Mesodermal cell (in vitro differentiated cells): Measurements from ENCODE around the gene ADISSP.

Experiments used
- H3K27ac ChIP-seq: 2 replicates; pipeline ENCODE4 v1.7.0; 2013; ENCODE audit warnings: mild to moderate bottlenecking, low read depth, low read length, moderate library complexity; ENCODE audit not compliant: severe bottlenecking
- H3K36me3 ChIP-seq: 2 replicates; pipeline ENCODE4 v1.7.1; 2013; ENCODE audit warnings: mild to moderate bottlenecking, low read length, moderate library complexity; ENCODE audit not compliant: control insufficient read depth, insufficient read depth
- H3K4me1 ChIP-seq: one replicate; pipeline ENCODE4 v1.7.1; 2013; ENCODE audit warnings: mild to moderate bottlenecking, low read length; ENCODE audit not compliant: insufficient read depth, control insufficient read depth, poor library complexity, severe bottlenecking
- H3K4me3 ChIP-seq: 2 replicates; pipeline ENCODE4 v1.7.0; 2013; ENCODE audit warnings: low read length, control low read depth, mild to moderate bottlenecking; ENCODE audit not compliant: insufficient read depth, poor library complexity, severe bottlenecking; ENCODE audit errors: extremely low read depth
- H3K9me3 ChIP-seq: 2 replicates; pipeline ENCODE4 v1.7.1; 2013; ENCODE audit warnings: mild to moderate bottlenecking, low read length, moderate library complexity; ENCODE audit not compliant: control insufficient read depth
- WGBS, 2 experiments: methylation state at CpG; one replicate each; pipeline ENCODE4 v1.1.5; 2013; ENCODE audit warnings: missing lambda C conversion rate in 2 of 2; ENCODE audit not compliant: insufficient coverage in 2 of 2; 5-methylcytosine and 5-hydroxymethylcytosine counted together

The ADISSP gene

DNA sequence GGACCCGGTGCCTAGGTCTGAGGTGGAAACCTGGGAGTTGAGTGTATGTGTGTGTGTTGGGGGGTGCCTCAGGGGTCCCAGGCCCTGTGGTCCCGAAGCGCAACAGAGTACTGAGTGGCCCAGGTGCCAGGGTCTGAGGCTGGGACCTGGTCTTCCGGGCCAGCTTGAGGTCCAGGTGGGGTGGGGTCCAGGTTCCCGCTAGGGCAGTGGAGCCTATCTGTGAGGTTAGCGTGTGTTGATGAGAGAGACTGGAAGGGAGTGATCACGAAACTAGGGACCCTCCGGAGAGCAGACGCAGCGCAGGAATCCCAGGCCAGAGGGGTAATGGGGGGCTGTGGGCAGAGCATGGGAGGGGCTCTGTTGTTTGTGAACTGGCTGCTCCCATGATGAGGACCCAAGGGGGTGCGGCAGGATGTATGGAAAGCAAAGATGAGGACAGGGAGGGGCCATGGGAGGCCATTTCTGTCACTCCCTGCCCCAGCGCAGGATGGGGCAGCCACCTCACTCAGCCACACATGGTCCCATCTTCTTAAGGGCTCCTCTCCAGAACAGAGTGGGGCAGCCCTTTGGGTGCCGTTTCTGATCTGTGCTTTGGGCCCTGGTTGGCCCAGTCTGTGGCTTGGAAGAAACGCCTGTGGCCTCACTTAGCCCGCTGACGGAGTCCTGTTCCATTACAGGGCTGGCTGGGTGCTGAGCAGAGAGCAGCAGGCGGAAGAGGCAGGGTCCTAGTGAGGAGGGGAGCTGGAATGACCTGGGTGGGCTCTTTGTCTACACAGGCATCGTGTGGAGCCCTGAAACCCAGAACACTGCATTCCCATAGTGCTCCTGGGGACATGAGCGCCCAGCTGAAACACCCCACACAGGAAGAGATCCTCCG is 34.2 kb downstream of the ADISSP start:
- WGBS, 2 experiments, result 93 to 97% methylated on average over 17 to 20 of the region's 20 CpGs
- no peaks in the 10 kb centered on the region for H3K9me3 ChIP-seq
- no peaks in the 10 kb centered on the region for H3K4me1 ChIP-seq
- H3K27ac ChIP-seq, result no peak overlapping the region
- H3K4me3 ChIP-seq, result no peak overlapping the region
- H3K36me3 ChIP-seq, result no peaks in the 10 kb centered on the region

DNA sequence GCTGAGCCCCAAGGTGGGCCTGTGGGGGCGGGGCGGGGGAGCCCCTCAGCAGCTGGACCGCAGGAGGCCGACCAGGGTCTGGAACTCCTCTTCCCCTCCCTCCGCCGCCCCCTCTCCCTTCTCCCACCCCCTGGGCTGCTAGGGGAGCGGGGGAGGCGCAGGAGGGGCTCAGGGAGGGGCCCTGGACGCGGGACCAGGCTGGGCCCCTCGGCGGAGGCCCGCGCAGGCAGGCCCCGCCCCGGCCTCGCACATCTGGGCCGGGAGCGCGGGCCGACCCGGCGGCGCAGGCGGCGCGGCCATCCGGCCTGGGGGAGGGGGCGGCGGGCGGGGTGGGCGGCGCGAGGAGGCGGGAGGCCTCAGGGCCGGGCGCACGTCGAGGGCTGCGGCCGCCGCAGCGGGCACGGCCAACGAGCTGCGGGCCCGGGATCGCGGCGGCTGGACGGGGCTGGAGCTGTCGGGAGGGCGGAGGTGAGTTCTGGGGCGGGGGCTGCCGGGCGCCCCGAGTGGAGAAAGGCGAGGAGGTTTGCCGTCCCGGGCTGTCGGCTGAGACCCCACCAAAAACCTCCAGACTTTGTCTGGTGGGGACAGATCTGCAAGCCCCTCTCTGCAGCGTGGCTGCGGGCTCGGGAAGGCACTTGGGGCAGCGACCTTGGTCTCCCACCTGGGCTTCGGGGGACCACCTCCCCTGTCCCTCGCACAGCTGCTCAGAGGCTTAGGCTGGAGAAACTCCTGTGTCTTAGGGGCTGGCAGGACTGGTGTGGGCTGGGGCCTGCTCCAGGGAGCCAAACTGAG is 35.0 kb downstream of the ADISSP start, which contains the start of gene HSPA12B:
HSPA12B (plus strand) TSS at position 359 of the 792 bp plus-strand sequence. CDS start 5,990 bp downstream, outside the sequence.
- no peak within 1 kb of the TSS for H3K4me3 ChIP-seq
- H3K9me3 ChIP-seq, result no peaks in the 10 kb centered on the region
- no peaks in the 10 kb centered on the region for H3K36me3 ChIP-seq
- WGBS, 2 experiments, result 30 to 42% methylated on average over 13 to 34 of the region's 67 CpGs
- peaks cover 3% of the 10 kb centered on the region for H3K4me1 ChIP-seq
- H3K27ac ChIP-seq, result no peak within 1 kb of the TSS

DNA sequence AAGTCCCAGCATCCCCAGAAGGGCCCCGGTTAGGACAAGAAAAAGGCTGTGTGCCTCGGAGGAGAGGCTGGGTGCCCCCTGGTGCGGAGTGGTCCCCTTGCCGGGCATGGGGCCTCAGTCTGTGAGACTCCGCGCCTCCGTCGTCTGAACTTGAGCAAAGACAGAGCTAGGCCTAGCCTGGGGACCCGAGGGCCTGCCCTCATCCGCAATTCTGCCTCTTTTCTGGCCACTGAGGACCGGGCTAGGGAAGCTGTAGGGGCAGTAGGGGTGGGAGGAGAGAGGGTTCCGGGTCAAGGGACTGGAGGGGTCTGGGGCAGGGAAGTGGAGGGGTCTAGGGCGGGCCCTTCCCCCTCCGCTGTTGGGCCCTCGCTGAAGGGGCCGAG is 35.6 kb downstream of the ADISSP start:
- Histone ChIP-seq H3K4me3 (no peak overlapping the region), H3K27ac (no peak overlapping the region), H3K36me3 (no peaks in the 10 kb centered on the region), H3K9me3 (no peaks in the 10 kb centered on the region), H3K4me1 (peaks cover 4% of the 10 kb centered on the region)
- 75 to 89% methylated on average over 10 to 13 of the region's 16 CpGs for WGBS, 2 experiments

DNA sequence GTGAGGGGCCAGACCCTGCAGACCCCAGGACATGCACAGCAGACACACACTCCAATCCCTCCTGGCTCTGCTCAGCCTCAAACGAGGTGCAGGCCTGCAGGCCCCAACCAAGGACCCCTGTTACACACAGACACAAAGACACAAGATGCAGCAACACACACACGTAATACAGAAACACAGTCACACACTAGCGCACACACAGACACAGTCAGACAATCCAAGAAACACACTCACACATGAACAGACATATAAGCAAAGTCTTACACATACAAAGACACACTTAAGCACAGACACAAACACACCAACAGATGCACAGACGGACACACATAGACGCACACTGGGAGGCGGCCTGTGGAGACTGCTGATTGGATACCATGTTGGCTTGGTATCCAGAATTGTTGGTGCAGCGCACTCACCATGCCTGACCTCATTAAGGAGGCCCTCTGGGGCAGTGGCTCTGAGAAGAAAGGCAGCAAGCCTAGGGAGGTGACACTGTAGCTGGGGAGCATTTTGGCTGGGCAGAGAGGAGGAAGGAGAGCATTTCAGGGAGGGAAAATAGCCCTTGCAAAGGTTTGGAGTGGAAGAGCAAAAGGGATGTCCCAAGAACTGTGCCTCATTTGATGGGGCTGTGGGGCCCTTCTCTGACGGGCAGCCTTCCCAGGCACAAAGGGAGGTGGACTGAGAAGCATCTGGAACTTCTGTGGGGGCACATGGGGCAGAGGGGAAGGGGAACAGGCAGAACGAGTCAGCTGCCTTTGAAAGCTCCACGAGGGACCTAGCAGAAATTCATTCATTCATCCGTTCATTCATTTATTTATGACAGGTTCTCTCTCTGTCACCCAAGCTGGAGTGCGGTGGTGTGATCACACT is 36.5 kb downstream of the ADISSP start:
- peaks cover 4% of the 10 kb centered on the region for H3K4me1 ChIP-seq
- no peak overlapping the region for H3K27ac ChIP-seq
- H3K4me3 ChIP-seq, result no peak overlapping the region
- 89 to 93% methylated on average over 7 to 11 of the region's 12 CpGs for WGBS, 2 experiments
- H3K36me3 ChIP-seq, result no peaks in the 10 kb centered on the region
- H3K9me3 ChIP-seq, result no peaks in the 10 kb centered on the region

DNA sequence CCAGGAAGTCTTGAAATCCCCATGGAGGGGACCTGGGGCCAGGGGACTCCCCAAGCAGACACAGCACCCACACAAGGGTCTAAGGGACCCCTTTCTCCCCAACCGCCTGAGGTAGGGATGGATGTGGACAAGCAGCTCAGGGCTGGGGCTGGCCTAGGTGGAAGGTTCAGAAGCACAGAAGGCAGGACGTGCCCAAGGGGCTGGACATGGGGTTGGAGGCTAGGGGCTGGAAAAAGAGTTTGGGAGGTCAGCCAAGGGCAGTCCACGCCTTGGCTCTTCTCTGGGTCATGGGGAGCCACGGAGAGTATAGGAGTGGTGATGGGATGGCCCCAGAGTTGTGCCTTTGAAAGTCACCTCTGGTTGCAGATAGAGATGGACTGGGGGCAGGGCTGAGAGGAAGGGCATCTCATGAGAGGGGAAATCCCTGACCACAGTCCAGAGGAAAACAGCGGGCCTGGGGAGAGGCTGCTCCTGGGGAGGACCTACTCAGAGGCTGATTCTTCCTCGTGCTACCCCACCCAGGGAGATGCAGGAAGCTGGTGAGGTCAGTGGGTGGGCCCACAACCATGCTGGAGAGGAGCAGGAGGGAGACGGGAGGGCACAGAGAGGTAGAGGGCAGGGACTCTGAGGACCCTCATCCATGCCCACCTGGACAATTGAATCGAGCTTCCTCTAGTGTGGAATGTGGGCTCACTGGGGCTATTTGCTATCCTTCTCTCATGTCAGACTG is 37.6 kb downstream of the ADISSP start:
- Histone ChIP-seq H3K4me1 (peaks cover 4% of the 10 kb centered on the region), H3K36me3 (no peaks in the 10 kb centered on the region), H3K4me3 (no peak overlapping the region), H3K27ac (no peak overlapping the region), H3K9me3 (no peaks in the 10 kb centered on the region)
- 83 to 93% methylated on average over 1 to 8 of the region's 8 CpGs for WGBS, 2 experiments

DNA sequence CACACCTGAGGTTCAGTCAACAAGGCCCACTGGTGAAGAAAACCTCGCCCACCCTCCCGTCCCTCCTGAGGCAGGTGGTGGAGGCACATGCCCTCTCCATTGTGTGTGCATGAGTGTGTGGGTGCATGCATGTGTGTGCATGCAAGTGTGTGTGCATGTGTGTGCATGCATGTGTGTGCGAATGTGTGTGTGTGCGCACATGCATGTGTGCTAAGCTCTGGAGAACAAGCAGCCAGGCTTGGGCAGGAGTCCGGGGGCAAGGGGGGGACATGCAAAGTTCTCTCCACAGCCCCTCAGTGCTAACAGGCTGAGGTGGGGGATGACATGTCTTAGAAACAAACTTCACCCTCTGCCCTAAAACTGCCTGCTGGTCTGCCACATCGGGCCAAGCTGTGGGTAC is 38.2 kb downstream of the ADISSP start:
- no peak overlapping the region for H3K27ac ChIP-seq
- no peak overlapping the region for H3K4me3 ChIP-seq
- no peaks in the 10 kb centered on the region for H3K36me3 ChIP-seq
- H3K9me3 ChIP-seq, result no peaks in the 10 kb centered on the region
- 91 to 95% methylated on average over 6 of the region's 6 CpGs for WGBS, 2 experiments
- H3K4me1 ChIP-seq, result peaks cover 4% of the 10 kb centered on the region

DNA sequence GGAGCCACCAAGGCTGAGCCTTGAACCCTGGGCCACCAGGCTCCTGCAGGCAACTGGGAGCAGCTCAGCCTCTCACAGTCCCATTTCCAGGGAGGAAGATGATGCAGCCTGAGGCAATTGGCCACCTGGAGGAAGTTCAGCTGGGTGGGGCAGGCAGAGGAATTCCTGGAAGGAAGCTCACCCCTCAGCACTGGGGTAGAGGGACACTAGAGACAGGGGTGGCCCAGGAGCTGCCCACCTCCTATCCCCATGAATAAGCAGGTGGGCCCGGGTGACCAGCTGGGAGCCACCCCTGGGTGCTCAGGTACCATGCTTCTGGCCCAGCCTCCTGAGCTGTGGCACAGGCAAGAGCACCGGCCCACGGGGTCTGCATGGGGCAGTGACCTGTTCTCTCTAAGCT is 38.7 kb downstream of the ADISSP start:
- H3K27ac ChIP-seq, result no peak overlapping the region
- H3K4me3 ChIP-seq, result no peak overlapping the region
- no peaks in the 10 kb centered on the region for H3K9me3 ChIP-seq
- H3K36me3 ChIP-seq, result no peaks in the 10 kb centered on the region
- H3K4me1 ChIP-seq, result peaks cover 4% of the 10 kb centered on the region
- WGBS, 2 experiments, result 100% methylated on average over 2 to 3 of the region's 3 CpGs

DNA sequence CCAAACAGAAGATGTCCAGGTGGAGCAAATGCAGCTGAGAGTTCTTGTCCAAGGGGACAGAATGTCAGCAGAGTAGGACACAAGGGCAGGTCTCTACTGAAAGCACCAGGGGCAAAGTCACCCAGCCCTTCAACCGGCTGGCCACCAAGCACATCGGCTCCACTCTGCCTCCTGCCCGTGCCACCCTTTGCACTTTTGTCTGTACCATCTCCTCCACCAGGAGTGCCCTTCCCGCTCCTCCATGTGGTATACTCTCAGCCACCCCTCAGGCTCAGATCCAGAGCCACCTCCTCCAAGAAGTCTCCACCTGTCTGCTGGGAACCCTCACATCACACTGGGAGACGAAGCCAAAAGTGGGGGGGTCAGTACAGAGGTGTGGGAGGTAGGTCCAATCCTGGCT is 39.2 kb downstream of the ADISSP start:
- Histone ChIP-seq H3K4me1 (peaks cover 4% of the 10 kb centered on the region), H3K27ac (no peak overlapping the region), H3K4me3 (no peak overlapping the region), H3K9me3 (no peaks in the 10 kb centered on the region), H3K36me3 (no peaks in the 10 kb centered on the region)
- 82 to 86% methylated on average over 4 of the region's 5 CpGs for WGBS, 2 experiments

DNA sequence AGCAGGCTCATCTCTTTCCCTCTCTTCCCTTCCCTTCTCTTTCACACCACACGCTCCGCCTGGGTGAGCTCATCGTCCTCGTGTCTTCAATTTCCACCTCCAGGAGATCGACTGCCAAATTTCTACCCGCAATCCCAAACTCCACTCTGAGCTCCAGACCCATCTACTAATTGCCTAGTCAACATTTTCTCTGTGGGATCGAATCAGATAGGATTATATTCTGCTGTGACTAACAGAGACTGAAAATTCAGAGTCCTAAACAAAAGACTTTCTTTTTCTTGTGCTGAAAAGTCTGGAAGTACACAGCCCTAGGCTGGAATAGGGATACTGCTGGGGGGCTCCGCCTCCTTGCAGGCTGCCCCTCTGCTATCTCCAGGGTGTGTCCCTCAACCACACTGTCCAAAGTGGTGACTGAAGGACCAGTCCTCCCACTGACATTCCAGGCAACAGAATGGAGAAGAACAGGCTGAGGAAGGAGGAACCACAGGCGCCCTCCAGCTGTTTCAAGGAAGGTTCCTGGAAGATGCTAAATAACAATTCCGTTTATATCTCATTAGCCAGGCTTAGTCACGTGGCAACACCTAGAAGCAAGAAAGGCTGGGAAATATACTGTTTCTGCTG is 40.0 kb downstream of the ADISSP start:
- H3K9me3 ChIP-seq, result no peaks in the 10 kb centered on the region
- H3K4me1 ChIP-seq, result peaks cover 4% of the 10 kb centered on the region
- no peak overlapping the region for H3K4me3 ChIP-seq
- H3K27ac ChIP-seq, result no peak overlapping the region
- 50 to 57% methylated on average over 8 to 9 of the region's 11 CpGs for WGBS, 2 experiments
- no peaks in the 10 kb centered on the region for H3K36me3 ChIP-seq
